Kidney epithelial cell (primary cell): ENCODE data around the gene DNAJC15. TPM values are rescaled to one million over a fixed set of nuclear protein-coding genes. Genes with fewer than 3 reads are reported as not detected.

ENCODE experiments used
- DNase-seq: peaks from one replicate; pipeline ENCODE4 v3.0.0-alpha.2; 2010; ENCODE audit warnings: low read depth
- H3K27me3 ChIP-seq: 2 replicates; pipeline ENCODE4 v1.6.0; 2011; ENCODE audit warnings: low read length; ENCODE audit not compliant: control insufficient read depth, insufficient read depth
- H3K36me3 ChIP-seq: 2 replicates; pipeline ENCODE4 v1.5.1; 2011; ENCODE audit warnings: low read length; ENCODE audit not compliant: control insufficient read depth, insufficient read depth
- H3K4me3 ChIP-seq: 2 replicates; pipeline ENCODE4 v1.5.1; 2011; ENCODE audit warnings: low read depth, mild to moderate bottlenecking, control low read depth, low read length
- CTCF ChIP-seq: IDR thresholded peaks from 2 replicates; pipeline ENCODE4 v1.5.1; 2011; ENCODE audit warnings: mild to moderate bottlenecking, moderate library complexity, low read length, control low read depth, inconsistent platforms; ENCODE audit not compliant: insufficient read depth, poor library complexity, severe bottlenecking
- total RNA-seq: library from RNA; depleted of rRNA; stranded (reverse); fragments of >200 nt; gene quantifications from 2 replicates; pipeline ENCODE4 v1.2.3, GENCODE V29; 2015

DNAJC15 gene
- total RNA-seq, 1 donor from 2014 or later: 16.0 TPM

GRCh38 chr13:43154839-43155238 lies 131.5 kb downstream of the DNAJC15 start:
- Histone ChIP-seq H3K36me3 (no peaks in the 10 kb centered on the region), H3K4me3 (no peak overlapping the region), H3K27me3 (no peaks in the 10 kb centered on the region)
- DNase-seq: no peak
- TF ChIP-seq CTCF: no peak

DNA sequence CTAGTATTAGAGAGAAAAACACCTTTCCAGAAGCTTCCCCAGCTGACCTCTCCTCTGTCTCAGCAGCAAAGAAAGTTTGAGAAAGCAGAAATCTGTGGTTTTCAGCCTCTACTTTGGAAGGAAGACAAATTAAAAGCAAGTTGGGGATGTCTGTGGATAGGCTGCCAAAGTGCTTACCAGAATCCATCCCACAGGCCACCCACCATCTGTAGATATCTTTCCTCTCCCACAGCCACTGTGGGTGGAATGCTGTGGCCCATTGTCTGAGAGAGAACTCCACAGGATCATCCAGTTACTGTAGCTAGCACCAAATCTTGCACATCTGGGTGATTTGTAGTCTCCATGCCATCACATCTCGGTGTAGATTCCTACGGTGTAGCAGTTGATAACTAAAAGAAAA lies 133.5 kb downstream of the DNAJC15 start:
- Histone ChIP-seq H3K36me3 (no peaks in the 10 kb centered on the region), H3K27me3 (no peaks in the 10 kb centered on the region), H3K4me3 (no peak overlapping the region)
- no peak for TF ChIP-seq CTCF
- no peak for DNase-seq

DNA sequence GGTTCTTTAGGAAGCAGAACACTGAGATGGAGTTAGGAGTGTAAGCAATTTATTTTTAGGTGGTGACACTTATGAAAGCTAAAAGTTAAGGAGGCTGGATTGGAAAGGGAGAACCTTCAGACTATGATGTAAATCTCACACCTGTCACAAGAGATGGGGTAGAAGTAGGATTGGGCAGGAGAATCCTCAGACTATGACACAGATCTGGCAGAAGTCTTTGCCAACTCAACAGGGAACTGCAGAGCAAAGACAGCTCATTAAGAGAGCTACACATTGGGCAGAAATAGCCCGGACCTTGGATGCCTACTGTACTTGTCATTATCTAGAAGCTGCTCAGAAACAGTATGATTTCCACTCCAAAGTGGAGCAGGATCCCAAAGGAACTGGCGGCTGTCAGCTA lies 134.4 kb downstream of the DNAJC15 start:
- H3K4me3 ChIP-seq: no peak overlapping the region
- H3K36me3 ChIP-seq: no peaks in the 10 kb centered on the region
- H3K27me3 ChIP-seq: no peaks in the 10 kb centered on the region
- DNase-seq: no peak
- no peak for TF ChIP-seq CTCF

DNA sequence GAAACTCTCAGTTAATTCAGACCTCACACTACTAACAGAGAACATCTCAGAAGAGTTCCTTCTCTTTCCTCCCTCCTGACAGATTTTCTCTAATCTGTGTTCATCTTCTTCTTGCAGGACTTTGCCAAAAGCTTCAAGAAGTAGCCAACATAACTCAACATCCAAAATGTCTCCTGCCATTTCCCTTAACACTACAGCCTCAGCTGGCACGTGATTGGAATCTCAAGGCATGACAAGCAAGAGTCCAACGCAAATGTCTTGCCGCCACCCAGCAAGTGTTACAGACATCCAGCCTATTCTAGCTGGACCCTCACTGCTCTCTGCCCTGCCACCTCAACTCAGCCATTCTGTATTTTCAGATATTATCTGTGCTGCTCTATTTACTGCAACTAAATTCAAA lies 135.1 kb downstream of the DNAJC15 start:
- no peak for DNase-seq
- H3K27me3 ChIP-seq: no peaks in the 10 kb centered on the region
- no peak overlapping the region for H3K4me3 ChIP-seq
- no peak for TF ChIP-seq CTCF
- no peaks in the 10 kb centered on the region for H3K36me3 ChIP-seq

DNA sequence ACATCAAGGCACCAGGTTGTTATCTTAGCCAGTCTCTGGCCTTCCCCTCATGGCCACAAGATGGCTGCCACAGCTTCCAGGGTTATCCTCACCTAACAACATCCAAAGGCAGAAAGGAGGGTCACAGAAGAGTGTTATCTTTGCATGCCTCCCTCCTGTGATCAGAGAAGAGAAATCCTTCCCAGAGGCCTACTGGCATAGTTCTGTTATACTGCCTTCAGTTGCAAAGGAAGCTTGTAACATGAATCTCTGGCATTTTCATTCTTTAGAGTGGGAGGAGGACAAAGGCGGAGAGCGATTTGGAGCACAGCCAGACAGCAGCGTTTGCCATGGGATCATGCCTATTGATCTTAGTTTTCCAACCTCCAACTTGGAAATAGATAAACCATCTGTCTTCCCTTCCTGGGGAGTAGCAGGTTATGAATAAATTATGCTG lies 135.7 kb downstream of the DNAJC15 start:
- TF ChIP-seq CTCF: peak; percentile 9
- no peak for DNase-seq
- Histone ChIP-seq H3K36me3 (no peaks in the 10 kb centered on the region), H3K27me3 (no peaks in the 10 kb centered on the region), H3K4me3 (no peak overlapping the region)

Other genes with a start within 250 kb of the DNAJC15 start
- gene FAM216B, start 242.0 kb upstream of the DNAJC15 start, total RNA-seq: not detected in 2 replicates
- gene EPSTI1, start 31.3 kb upstream of the DNAJC15 start, total RNA-seq: 2.5 and 5.6 TPM in 2 replicates